ENCODE data around the gene C2CD2. TPM values are rescaled to one million over a fixed set of nuclear protein-coding genes. Genes with fewer than 3 reads are reported as not detected.

The C2CD2 gene
- total and polyA plus RNA-seq, 2 experiments from 2014 or later: 4.5 to 16.2 TPM

DNA sequence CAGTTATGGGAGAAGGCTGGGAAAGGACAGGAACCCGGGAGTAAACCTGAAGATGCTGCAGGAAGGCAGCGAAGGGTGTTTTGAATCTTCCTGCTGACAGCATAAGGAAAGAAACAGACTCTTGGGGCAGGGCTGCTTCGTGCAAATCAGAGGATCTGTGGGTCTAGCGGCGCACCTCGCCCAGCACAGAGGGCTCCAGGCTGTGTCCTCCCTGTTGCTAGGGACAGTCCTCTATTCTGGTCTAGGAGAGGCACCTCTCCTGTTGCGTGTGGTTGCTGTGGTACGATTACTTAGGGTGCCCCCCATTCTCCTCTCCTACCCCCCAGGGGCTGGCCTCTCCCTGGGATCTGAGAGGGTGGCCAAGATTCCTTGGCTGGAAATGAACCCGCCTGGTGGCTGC lies 11.4 kb downstream of the C2CD2 start (continued):
- TF ChIP-seq, protein P1, sequence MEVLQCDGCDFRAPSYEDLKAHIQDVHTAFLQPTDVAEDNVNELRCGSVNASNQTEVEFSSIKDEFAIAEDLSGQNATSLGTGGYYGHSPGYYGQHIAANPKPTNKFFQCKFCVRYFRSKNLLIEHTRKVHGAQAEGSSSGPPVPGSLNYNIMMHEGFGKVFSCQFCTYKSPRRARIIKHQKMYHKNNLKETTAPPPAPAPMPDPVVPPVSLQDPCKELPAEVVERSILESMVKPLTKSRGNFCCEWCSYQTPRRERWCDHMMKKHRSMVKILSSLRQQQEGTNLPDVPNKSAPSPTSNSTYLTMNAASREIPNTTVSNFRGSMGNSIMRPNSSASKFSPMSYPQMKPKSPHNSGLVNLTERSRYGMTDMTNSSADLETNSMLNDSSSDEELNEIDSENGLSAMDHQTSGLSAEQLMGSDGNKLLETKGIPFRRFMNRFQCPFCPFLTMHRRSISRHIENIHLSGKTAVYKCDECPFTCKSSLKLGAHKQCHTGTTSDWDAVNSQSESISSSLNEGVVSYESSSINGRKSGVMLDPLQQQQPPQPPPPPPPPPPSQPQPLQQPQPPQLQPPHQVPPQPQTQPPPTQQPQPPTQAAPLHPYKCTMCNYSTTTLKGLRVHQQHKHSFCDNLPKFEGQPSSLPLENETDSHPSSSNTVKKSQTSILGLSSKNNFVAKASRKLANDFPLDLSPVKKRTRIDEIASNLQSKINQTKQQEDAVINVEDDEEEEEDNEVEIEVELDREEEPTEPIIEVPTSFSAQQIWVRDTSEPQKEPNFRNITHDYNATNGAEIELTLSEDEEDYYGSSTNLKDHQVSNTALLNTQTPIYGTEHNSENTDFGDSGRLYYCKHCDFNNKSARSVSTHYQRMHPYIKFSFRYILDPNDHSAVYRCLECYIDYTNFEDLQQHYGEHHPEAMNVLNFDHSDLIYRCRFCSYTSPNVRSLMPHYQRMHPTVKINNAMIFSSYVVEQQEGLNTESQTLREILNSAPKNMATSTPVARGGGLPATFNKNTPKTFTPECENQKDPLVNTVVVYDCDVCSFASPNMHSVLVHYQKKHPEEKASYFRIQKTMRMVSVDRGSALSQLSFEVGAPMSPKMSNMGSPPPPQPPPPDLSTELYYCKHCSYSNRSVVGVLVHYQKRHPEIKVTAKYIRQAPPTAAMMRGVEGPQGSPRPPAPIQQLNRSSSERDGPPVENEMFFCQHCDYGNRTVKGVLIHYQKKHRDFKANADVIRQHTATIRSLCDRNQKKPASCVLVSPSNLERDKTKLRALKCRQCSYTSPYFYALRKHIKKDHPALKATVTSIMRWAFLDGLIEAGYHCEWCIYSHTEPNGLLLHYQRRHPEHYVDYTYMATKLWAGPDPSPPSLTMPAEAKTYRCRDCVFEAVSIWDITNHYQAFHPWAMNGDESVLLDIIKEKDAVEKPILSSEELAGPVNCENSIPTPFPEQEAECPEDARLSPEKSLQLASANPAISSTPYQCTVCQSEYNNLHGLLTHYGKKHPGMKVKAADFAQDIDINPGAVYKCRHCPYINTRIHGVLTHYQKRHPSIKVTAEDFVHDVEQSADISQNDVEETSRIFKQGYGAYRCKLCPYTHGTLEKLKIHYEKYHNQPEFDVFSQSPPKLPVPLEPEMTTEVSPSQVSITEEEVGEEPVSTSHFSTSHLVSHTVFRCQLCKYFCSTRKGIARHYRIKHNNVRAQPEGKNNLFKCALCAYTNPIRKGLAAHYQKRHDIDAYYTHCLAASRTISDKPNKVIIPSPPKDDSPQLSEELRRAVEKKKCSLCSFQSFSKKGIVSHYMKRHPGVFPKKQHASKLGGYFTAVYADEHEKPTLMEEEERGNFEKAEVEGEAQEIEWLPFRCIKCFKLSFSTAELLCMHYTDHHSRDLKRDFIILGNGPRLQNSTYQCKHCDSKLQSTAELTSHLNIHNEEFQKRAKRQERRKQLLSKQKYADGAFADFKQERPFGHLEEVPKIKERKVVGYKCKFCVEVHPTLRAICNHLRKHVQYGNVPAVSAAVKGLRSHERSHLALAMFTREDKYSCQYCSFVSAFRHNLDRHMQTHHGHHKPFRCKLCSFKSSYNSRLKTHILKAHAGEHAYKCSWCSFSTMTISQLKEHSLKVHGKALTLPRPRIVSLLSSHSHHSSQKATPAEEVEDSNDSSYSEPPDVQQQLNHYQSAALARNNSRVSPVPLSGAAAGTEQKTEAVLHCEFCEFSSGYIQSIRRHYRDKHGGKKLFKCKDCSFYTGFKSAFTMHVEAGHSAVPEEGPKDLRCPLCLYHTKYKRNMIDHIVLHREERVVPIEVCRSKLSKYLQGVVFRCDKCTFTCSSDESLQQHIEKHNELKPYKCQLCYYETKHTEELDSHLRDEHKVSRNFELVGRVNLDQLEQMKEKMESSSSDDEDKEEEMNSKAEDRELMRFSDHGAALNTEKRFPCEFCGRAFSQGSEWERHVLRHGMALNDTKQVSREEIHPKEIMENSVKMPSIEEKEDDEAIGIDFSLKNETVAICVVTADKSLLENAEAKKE (CRISPR knock-in tag; IDR thresholded peaks at IDR 0.05): no peak
- no peak for TF ChIP-seq EZH2phosphoT487 (IDR thresholded peaks at IDR 0.05; ENCODE audit: unreplicated experiment)

DNA sequence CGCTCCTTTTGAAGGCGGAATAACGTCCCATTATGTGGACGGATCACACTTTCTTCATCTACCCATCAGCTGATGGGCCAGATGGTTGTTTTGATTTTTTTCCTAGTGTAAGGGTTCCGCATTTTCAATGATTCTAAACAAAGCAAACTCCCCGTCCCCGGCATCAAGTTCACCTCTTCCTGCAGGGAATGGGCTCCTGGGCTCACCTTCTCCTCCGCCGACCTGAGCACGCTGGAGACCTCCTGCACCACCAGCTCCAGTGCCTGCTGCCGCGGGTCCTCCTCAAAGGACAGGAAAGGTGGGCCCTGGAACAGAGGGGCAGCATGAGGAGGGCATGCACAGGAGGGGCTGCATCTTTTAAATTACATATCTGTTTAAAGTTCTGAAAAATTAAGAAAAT lies 11.9 kb downstream of the C2CD2 start:
- Mint-ChIP-seq H3K4me3 (no peak overlapping the region), H3K27ac (no peak overlapping the region), H3K36me3 (ENCODE audit: low read depth) (no peaks in the 10 kb centered on the region), H3K27me3 (ENCODE audit: insufficient read depth, low read depth, poor library complexity) (peaks cover 5% of the 10 kb centered on the region), H3K9me3 (no peaks in the 10 kb centered on the region), H3K4me1 (peaks cover 4% of the 10 kb centered on the region)
- H3K9me2 ChIP-seq (ENCODE audit: insufficient read depth): no peaks in the 10 kb centered on the region
- no peak overlapping the region for H3K4me3 ChIP-seq
- no peaks in the 10 kb centered on the region for H3F3A ChIP-seq (replicated peaks; ENCODE audit: low read depth)
- H4K20me1 ChIP-seq (replicated peaks; ENCODE audit: insufficient read depth): no peaks in the 10 kb centered on the region; the same call in 1 of the 2 replicates
- peaks cover 32% of the 10 kb centered on the region for H3K79me2 ChIP-seq (replicated peaks; ENCODE audit: insufficient read depth)
- ATAC-seq (no peak), DNase-seq (ENCODE audit: low spot score) (no peak)
- no peak for TF ChIP-seq CREB1 (CRISPR knock-in tag; IDR thresholded peaks at IDR 0.05; ENCODE audit: low read depth)
- no peak overlapping the region for H3K4me2 ChIP-seq
- no peaks in the 10 kb centered on the region for H3K36me3 ChIP-seq (ENCODE audit: insufficient read depth)
- no peak overlapping the region for H3K27ac ChIP-seq (ENCODE audit: low read depth)
- H3K27me3 ChIP-seq (ENCODE audit: insufficient read depth): no peaks in the 10 kb centered on the region
- no peak overlapping the region for H2AFZ ChIP-seq
- H3K4me1 ChIP-seq (ENCODE audit: insufficient read depth): no peaks in the 10 kb centered on the region

DNA sequence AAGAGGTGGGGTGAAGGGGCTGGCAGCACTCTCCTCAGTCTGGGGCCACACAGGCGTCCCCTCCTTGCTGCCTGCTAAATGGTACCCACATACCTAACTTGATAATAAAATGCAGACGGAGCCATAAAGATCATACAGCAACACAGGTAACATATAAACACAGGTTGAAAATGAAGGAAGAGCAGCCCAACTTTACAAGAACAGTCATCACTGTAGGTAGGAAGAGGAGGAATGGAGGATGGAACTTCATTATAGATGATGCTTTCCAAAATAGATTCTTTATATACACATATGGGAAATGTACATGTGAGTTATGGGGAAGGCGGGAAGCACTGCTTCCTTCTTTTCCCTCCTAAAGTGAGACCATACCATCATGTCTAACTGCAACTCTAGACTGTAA lies 13.4 kb downstream of the C2CD2 start:
- Histone ChIP-seq H2AFZ (no peak overlapping the region), H4K20me1 (replicated peaks; ENCODE audit: insufficient read depth) (no peaks in the 10 kb centered on the region; the same call in 1 of the 2 replicates), H3K4me3 (no peak overlapping the region), H3F3A (replicated peaks; ENCODE audit: low read depth) (no peaks in the 10 kb centered on the region), H3K4me1 (ENCODE audit: insufficient read depth) (no peaks in the 10 kb centered on the region), H3K79me2 (replicated peaks; ENCODE audit: insufficient read depth) (peaks cover 21% of the 10 kb centered on the region), H3K27me3 (ENCODE audit: insufficient read depth) (no peaks in the 10 kb centered on the region), H3K27ac (ENCODE audit: low read depth) (no peak overlapping the region), H3K36me3 (ENCODE audit: insufficient read depth) (no peaks in the 10 kb centered on the region), H3K4me2 (no peak overlapping the region), H3K9me2 (ENCODE audit: insufficient read depth) (0 out of 2 replicates have a peak, but pooled peaks cover 4% of the 10 kb centered on the region)
- H3K9me3 Mint-ChIP-seq: no peaks in the 10 kb centered on the region
- ATAC-seq (no peak), DNase-seq (ENCODE audit: low spot score) (no peak)
- TF ChIP-seq POLR2AphosphoS5 (IDR thresholded peaks at IDR 0.05; ENCODE audit: low read depth): no peak
- no peak for TF ChIP-seq EZH2phosphoT487 (IDR thresholded peaks at IDR 0.05; ENCODE audit: unreplicated experiment)
- no peak for TF ChIP-seq CREB1 (CRISPR knock-in tag; IDR thresholded peaks at IDR 0.05; ENCODE audit: low read depth)
- TF ChIP-seq ZNF331 (CRISPR knock-in tag; IDR thresholded peaks at IDR 0.05; ENCODE audit: low read depth): no peak
- no peak for TF ChIP-seq JUNB (IDR thresholded peaks at IDR 0.05; ENCODE audit: unreplicated experiment)
- H3K4me3 Mint-ChIP-seq: no peak overlapping the region
- peaks cover 5% of the 10 kb centered on the region for H3K27me3 Mint-ChIP-seq (ENCODE audit: insufficient read depth, low read depth, poor library complexity)
- H3K36me3 Mint-ChIP-seq (ENCODE audit: low read depth): no peaks in the 10 kb centered on the region
- H3K27ac Mint-ChIP-seq: no peak overlapping the region
- H3K4me1 Mint-ChIP-seq: peaks cover 4% of the 10 kb centered on the region
